ENCODE data around the gene FNDC8. TPM values are rescaled to one million over a fixed set of nuclear protein-coding genes. Genes with fewer than 3 reads are reported as not detected.
"Not testable (repeated sequence)": the region's sequence is repeated elsewhere in the genome, so short reads cannot be mapped to it uniquely, and the experiment has no call there.

Gene FNDC8
- total and polyA plus RNA-seq, 2 donors (not counting 1 experiment from before 2014, with no cell fraction given): not detected

DNA sequence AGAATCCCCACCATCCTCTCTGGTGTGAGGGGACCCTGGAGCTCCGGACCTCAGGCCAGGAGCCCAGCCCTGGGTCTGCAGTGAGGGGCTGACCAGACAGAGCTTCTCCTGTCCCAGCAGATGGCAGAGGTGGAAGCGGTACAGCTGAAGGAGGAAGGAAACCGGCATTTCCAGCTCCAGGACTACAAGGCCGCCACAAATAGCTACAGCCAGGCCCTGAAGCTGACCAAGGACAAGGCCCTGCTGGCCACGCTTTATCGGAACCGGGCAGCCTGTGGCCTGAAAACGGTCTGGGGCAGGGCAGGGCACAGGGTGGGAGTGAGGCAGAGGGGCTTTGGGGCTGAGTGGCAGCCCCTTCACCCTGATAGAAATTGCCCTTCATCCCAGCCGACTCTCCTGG is 26.7 kb downstream of the FNDC8 start:
- CTCF ChIA-PET: interaction anchor here (1.1 kb wide), 1 partner anchor 19 kb away, joined by 4 read pairs; no protein-coding TSS in a partner anchor
- WGBS (ENCODE audit: insufficient coverage): 89% methylated on average over 9 of the region's 9 CpGs

DNA sequence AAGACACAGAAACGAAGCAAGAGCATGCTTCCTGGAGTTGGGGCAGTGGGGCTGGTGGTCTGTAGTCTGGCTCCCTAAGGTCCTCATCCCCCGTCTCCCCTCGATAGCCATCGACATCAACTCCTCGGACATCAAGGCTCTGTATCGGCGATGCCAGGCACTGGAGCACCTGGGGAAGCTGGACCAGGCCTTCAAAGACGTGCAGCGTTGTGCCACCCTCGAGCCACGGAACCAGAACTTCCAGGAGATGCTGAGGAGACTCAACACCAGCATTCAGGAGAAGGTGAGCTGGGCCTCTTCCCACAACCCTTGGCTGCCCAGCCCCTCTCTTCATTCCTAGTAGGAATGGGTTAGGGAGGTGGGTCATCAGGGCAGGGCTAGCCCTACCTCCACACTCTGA is 28.5 kb downstream of the FNDC8 start:
- no peak overlapping the region for H3K27ac Mint-ChIP-seq
- no peak for DNase-seq
- peaks cover 12% of the 10 kb centered on the region for H3K27me3 Mint-ChIP-seq
- Histone ChIP-seq H3K4me1 (ENCODE audit: control insufficient read depth in 2 of 2, insufficient read depth in 2 of 2, low read length in 2 of 2) (no peaks in the 10 kb centered on the region), H3K4me2 (replicated peaks; ENCODE audit: low read depth, low read length, poor library complexity, severe bottlenecking) (no peak overlapping the region), H3K9ac (ENCODE audit: low read length) (no peak overlapping the region), H4K20me1 (ENCODE audit: control insufficient read depth, insufficient read depth, low read length, poor library complexity, severe bottlenecking) (no peaks in the 10 kb centered on the region), H3K36me3 (replicated peaks in 1 of 2; ENCODE audit: control extremely low read depth in 1 of 2, control insufficient read depth in 1 of 2, extremely low read depth in 1 of 2, insufficient read depth in 2 of 2, low read length in 1 of 2) (no peaks in the 10 kb centered on the region), H3K27ac (ENCODE audit: low read length in 2 of 2) (no peak overlapping the region), H3K4me3 (ENCODE audit: control extremely low read depth in 1 of 5, extremely low read depth in 1 of 5, insufficient read depth in 1 of 5, low read depth in 2 of 5, low read length in 4 of 5) (no peak overlapping the region), H2AFZ (ENCODE audit: insufficient read depth, low read depth, low read length, poor library complexity, severe bottlenecking) (no peak overlapping the region), H3K79me2 (ENCODE audit: control insufficient read depth, insufficient read depth, low read length) (no peaks in the 10 kb centered on the region), H3K9me3 (ENCODE audit: control extremely low read depth in 1 of 3, control insufficient read depth in 2 of 3, insufficient read depth in 1 of 3, low read length in 2 of 3) (no peaks in the 10 kb centered on the region), H3K27me3 (replicated peaks in 1 of 4; ENCODE audit: control extremely low read depth in 1 of 4, control insufficient read depth in 3 of 4, insufficient read depth in 4 of 4, low read length in 3 of 4) (peaks cover 0 to 3% (median 1%) of the 10 kb centered on the region in 4 experiments)
- no peaks in the 10 kb centered on the region for H3K4me1 Mint-ChIP-seq
- 94% methylated on average over 10 of the region's 11 CpGs for WGBS (ENCODE audit: insufficient coverage)
- no peak for TF ChIP-seq EZH2 (IDR thresholded peaks at IDR 0.05; ENCODE audit: borderline replicate concordance, insufficient read depth, low read depth, low read length, poor library complexity, severe bottlenecking)
- TF ChIP-seq, protein P1, sequence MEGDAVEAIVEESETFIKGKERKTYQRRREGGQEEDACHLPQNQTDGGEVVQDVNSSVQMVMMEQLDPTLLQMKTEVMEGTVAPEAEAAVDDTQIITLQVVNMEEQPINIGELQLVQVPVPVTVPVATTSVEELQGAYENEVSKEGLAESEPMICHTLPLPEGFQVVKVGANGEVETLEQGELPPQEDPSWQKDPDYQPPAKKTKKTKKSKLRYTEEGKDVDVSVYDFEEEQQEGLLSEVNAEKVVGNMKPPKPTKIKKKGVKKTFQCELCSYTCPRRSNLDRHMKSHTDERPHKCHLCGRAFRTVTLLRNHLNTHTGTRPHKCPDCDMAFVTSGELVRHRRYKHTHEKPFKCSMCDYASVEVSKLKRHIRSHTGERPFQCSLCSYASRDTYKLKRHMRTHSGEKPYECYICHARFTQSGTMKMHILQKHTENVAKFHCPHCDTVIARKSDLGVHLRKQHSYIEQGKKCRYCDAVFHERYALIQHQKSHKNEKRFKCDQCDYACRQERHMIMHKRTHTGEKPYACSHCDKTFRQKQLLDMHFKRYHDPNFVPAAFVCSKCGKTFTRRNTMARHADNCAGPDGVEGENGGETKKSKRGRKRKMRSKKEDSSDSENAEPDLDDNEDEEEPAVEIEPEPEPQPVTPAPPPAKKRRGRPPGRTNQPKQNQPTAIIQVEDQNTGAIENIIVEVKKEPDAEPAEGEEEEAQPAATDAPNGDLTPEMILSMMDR (IDR thresholded peaks at IDR 0.05): no peak
- POLR2A ChIA-PET: no interaction called here
- ATAC-seq (ENCODE audit: low read depth): no peak
- no peaks in the 10 kb centered on the region for H3K9me3 Mint-ChIP-seq (ENCODE audit: insufficient read depth)
- intact Hi-C loops (cut with micrococcal nuclease): no loop called here
- no peak overlapping the region for H3K4me3 Mint-ChIP-seq
- CTCF ChIA-PET: no interaction called here

More for the DNA sequence above, 26.7 kb downstream of the FNDC8 start:
- intact Hi-C loops (cut with micrococcal nuclease): no loop called here
- H3K4me1 ChIP-seq (ENCODE audit: control insufficient read depth in 2 of 2, insufficient read depth in 2 of 2, low read length in 2 of 2): no peaks in the 10 kb centered on the region
- no peak for ATAC-seq (ENCODE audit: low read depth)
- H3K4me1 Mint-ChIP-seq: peaks cover 4% of the 10 kb centered on the region
- H2AFZ ChIP-seq (ENCODE audit: insufficient read depth, low read depth, low read length, poor library complexity, severe bottlenecking): no peak overlapping the region
- no peaks in the 10 kb centered on the region for H3K9me3 ChIP-seq (ENCODE audit: control extremely low read depth in 1 of 3, control insufficient read depth in 2 of 3, insufficient read depth in 1 of 3, low read length in 2 of 3)
- TF ChIP-seq, protein P1 (IDR thresholded peaks at IDR 0.05): no peak
- no peak for TF ChIP-seq EZH2 (IDR thresholded peaks at IDR 0.05; ENCODE audit: borderline replicate concordance, insufficient read depth, low read depth, low read length, poor library complexity, severe bottlenecking)
- H3K27me3 ChIP-seq (replicated peaks in 1 of 4; ENCODE audit: control extremely low read depth in 1 of 4, control insufficient read depth in 3 of 4, insufficient read depth in 4 of 4, low read length in 3 of 4): peaks cover 0 to 3% (median 1%) of the 10 kb centered on the region in 4 experiments
- H3K4me3 Mint-ChIP-seq: no peak overlapping the region
- H4K20me1 ChIP-seq (ENCODE audit: control insufficient read depth, insufficient read depth, low read length, poor library complexity, severe bottlenecking): no peaks in the 10 kb centered on the region
- DNase-seq: no peak
- no peaks in the 10 kb centered on the region for H3K79me2 ChIP-seq (ENCODE audit: control insufficient read depth, insufficient read depth, low read length)
- H3K9me3 Mint-ChIP-seq (ENCODE audit: insufficient read depth): no peaks in the 10 kb centered on the region
- H3K4me2 ChIP-seq (replicated peaks; ENCODE audit: low read depth, low read length, poor library complexity, severe bottlenecking): no peak overlapping the region
- H3K9ac ChIP-seq (ENCODE audit: low read length): no peak overlapping the region
- no peak overlapping the region for H3K4me3 ChIP-seq (ENCODE audit: control extremely low read depth in 1 of 5, extremely low read depth in 1 of 5, insufficient read depth in 1 of 5, low read depth in 2 of 5, low read length in 4 of 5)
- H3K27ac Mint-ChIP-seq: no peak overlapping the region
- no peaks in the 10 kb centered on the region for H3K36me3 ChIP-seq (replicated peaks in 1 of 2; ENCODE audit: control extremely low read depth in 1 of 2, control insufficient read depth in 1 of 2, extremely low read depth in 1 of 2, insufficient read depth in 2 of 2, low read length in 1 of 2)
- peaks cover 7% of the 10 kb centered on the region for H3K27me3 Mint-ChIP-seq
- no peak overlapping the region for H3K27ac ChIP-seq (ENCODE audit: low read length in 2 of 2)
- POLR2A ChIA-PET: no interaction called here

DNA sequence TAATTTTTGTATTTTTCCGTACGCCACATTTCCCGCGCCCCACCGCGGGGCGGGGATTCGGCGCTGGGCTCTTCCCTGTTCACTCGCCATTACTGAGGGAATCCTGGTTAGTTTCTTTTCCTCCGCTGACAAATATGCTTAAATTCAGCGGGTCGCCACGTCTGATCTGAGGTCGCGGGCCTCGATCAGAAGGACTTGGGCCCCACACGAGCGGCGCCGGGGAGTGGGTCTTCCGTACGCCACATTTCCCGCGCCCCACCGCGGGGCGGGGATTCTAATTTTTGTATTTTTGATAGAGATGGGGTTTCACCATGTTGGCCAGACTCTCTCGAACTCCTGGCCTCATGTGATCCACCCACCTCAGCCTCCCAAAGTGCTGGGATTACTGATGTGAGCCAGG is 29.7 kb downstream of the FNDC8 start:
- H4K20me1 ChIP-seq (ENCODE audit: control insufficient read depth, insufficient read depth, low read length, poor library complexity, severe bottlenecking); H3K9me3 Mint-ChIP-seq (ENCODE audit: insufficient read depth); H3K27ac Mint-ChIP-seq; H3K4me2 ChIP-seq (replicated peaks; ENCODE audit: low read depth, low read length, poor library complexity, severe bottlenecking); H3K9ac ChIP-seq (ENCODE audit: low read length); H3K4me1 ChIP-seq (ENCODE audit: control insufficient read depth in 2 of 2, insufficient read depth in 2 of 2, low read length in 2 of 2); DNase-seq; H3K27ac ChIP-seq (ENCODE audit: low read length in 2 of 2); H3K79me2 ChIP-seq (ENCODE audit: control insufficient read depth, insufficient read depth, low read length); H2AFZ ChIP-seq (ENCODE audit: insufficient read depth, low read depth, low read length, poor library complexity, severe bottlenecking); H3K4me3 Mint-ChIP-seq; H3K36me3 ChIP-seq (replicated peaks in 1 of 2; ENCODE audit: control extremely low read depth in 1 of 2, control insufficient read depth in 1 of 2, extremely low read depth in 1 of 2, insufficient read depth in 2 of 2, low read length in 1 of 2); H3K4me3 ChIP-seq (ENCODE audit: control extremely low read depth in 1 of 5, extremely low read depth in 1 of 5, insufficient read depth in 1 of 5, low read depth in 2 of 5, low read length in 4 of 5); POLR2A ChIA-PET; ATAC-seq (ENCODE audit: low read depth); CTCF ChIA-PET; H3K9me3 ChIP-seq (ENCODE audit: control extremely low read depth in 1 of 3, control insufficient read depth in 2 of 3, insufficient read depth in 1 of 3, low read length in 2 of 3); H3K4me1 Mint-ChIP-seq; intact Hi-C loops (cut with micrococcal nuclease); H3K27me3 ChIP-seq (replicated peaks in 1 of 4; ENCODE audit: control extremely low read depth in 1 of 4, control insufficient read depth in 3 of 4, insufficient read depth in 4 of 4, low read length in 3 of 4): not testable (repeated sequence)
- 98% methylated on average over 21 of the region's 29 CpGs for WGBS (ENCODE audit: insufficient coverage)
- H3K27me3 Mint-ChIP-seq: peaks cover 17% of the 10 kb centered on the region
